Inflammatory macrophage treated with lipopolysaccharide for 4 hours (primary cell): ENCODE measurements around the gene KCNK2.

Experiments used
- DNase-seq: peaks from one replicate; pipeline ENCODE4 v3.0.0-alpha.2; 2020

KCNK2 gene, protein sequence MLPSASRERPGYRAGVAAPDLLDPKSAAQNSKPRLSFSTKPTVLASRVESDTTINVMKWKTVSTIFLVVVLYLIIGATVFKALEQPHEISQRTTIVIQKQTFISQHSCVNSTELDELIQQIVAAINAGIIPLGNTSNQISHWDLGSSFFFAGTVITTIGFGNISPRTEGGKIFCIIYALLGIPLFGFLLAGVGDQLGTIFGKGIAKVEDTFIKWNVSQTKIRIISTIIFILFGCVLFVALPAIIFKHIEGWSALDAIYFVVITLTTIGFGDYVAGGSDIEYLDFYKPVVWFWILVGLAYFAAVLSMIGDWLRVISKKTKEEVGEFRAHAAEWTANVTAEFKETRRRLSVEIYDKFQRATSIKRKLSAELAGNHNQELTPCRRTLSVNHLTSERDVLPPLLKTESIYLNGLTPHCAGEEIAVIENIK

GRCh38 chr1:215082532-215083382 lies at the start of gene KCNK2:
Gene KCNK2, plus strand, starts transcription at chr1:215082737. Its CDS starts 649 bp downstream, at chr1:215083386.
- no peak for DNase-seq

DNA sequence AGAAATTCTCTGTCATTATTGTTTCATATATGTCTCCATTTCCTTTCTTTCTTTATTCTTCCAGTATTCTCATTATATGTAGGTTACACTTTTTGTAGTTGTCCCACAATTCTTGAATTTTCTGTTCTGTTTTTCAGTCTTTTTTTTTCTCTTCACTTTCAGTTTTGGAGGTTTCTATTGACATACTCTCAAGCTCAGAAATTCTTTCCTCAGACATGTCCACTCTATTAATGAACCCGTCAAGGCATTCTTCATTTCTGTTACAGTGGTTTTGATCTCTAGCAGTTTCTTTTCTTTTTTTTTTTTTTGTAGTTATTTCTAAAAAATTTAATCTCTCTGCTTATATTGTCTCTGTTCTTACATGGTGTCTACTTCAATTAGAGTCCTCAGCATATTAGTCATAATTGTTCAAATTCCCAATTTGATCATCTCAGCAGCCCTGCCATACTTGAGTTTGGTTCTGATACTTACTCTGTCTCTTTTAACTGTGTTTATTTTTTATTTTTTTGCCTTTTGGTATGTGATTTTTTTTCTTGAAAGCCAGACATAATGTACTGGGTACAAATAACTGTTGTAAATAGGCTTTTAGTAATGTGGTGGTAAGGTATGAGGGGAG lies 49.5 kb upstream of the KCNK2 start:
- no peak for DNase-seq

- DNase-seq, result no peak
Measured at GRCh38 chr1:215040190-215040589, 42.3 kb upstream of the KCNK2 start.

- no peak for DNase-seq
Measured at GRCh38 chr1:215043401-215043800, 39.1 kb upstream of the KCNK2 start.

DNA sequence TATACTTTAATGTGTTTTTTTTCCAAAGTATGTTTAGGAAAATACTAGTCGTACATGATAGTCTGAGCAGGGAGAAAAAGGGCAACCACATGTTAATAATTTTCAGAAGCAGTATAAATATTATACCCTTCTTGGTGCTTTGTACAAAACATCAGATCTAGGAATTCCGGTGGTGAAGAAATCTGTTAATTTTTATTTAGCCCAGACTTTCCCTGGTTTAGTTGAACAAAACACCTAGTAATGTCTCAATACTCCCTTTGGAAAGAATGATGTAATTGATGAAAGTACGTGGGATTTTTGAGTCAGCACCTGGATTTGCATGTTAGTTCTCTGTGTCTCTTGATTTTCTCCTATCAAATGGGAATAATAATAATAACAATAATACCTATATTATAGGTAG lies 38.4 kb upstream of the KCNK2 start:
- DNase-seq, result no peak

DNA sequence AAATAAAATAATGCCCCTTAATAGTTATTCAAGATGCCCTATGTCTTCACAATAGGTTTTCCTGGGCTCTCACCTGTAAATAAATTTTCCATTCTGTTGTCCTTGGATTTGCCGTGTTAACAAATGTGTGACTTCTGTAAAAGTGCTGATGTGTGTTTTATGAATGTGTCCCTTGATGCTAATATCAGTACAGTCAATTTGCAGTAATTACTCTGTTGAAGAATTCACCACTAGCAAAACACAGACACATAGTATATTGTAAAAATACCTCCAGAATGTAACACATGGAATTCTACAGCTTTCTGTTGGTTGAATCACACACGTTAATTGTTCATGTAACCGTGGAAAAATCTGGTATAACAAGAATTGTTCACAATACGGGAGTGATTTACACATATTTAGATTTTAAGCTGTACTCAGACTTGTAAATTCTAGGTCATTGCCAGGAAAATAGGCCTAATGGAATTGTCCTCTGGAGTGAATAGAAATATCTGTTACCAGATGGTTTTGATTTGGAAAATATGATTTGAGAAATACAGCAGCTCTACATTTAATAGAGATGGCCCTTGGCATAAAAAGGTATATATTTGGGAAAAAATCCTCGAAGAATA lies 36.7 kb upstream of the KCNK2 start:
- DNase-seq, result no peak

DNA sequence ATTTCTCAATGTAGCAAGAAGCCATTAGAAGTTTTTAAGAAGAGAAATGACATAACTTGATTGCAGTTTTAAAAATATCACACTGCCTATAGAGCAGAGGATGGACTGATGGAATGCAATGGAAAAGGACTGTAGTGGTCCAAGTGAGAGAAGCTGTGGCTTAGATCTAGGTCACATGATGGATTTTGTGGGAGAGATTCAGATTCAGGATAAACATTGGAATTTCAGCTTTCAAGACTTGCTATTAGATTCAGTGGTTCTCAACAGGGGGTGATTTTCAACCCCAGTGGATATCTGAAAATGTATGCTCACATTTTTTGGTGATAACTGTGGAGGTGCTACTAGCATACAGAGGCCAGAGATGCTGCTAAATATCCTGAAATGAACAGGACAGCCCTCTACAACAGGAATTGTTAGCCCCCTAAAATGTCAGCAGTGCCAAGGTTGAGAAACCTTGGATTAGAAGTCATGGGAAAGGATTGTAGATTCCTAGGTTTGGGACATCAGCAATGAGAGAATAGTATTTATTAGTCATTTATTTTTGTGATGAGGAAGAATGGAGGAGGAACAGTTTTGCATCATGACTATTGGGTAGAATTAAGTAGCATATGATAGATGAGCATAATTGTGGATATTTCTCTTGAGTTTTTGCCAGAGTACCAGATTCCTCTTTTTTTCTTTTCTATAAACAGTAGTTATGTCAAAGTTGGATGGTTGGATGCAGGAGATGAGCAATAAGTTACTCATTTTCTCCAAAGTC lies 30.1 kb upstream of the KCNK2 start:
- no peak for DNase-seq

DNA sequence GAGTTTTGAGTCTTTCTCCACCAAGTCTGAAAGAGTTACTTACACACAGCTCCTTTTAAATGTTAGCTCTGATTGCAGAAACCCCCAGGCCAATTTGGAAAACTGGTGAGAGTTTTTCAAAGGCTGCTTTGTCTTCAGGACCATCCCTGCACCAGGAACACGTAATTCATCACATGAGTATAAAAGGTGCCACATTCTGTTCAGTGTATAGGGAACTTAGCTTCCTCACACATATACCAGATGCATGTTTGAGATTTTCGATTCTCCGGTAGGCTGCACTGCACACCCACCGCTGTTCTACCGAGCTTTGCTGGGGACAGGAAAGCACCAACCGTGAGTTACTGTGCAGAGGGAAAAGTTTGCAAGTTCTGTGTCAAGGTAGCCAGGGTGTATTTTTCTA lies 28.3 kb upstream of the KCNK2 start:
- no peak for DNase-seq

DNA sequence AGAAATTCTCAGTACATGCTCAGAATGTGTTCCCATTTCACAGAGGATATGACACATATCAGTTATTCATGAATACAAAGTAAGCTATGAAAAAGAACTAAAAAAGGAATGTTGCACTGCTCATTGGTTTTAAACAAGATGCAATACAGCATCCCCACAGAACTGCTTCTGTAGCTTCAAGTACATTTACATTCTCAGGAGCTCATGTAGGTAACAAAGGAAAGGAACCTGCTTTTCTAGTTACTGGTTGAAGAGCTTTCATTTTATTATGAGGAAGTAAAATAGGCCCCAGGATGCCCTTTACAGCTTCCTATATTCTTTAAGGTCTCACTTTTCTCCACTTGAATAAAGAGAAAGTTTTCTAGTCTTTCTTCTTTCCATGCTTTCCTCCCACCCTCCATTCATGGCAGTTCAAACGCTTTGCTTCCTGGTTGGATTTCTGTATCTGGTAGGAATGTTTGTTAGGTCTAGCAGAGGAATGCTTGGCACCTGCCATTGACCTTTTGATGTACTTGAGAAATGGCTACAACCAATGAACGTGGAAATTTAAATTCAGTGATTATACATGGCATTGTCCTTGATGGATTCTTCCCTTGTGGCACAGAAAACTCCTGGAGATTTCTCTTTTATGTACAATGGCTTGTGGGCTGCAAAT lies 27.1 kb upstream of the KCNK2 start:
- DNase-seq, result no peak

DNA sequence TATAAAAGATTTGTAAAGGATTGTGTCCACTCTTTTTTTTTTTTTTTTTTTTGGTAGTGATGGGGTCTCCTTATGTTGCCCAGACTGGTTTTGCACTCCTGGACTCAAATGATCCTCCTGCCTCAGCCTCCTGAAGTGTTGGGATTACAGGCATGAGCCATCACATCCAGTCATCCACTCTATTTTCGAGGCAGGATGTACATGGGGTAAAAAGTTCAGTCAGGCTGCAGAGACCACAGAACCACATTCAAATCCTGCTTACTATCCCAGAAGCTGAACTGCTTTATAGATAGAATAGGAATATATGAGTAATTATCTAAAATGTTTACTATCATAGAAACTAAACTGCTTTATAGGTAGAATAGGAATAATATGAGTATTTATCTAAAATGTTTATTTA lies 26.0 kb upstream of the KCNK2 start:
- no peak for DNase-seq

- DNase-seq, result no peak
Measured at GRCh38 chr1:215059947-215060346, 22.6 kb upstream of the KCNK2 start.

DNA sequence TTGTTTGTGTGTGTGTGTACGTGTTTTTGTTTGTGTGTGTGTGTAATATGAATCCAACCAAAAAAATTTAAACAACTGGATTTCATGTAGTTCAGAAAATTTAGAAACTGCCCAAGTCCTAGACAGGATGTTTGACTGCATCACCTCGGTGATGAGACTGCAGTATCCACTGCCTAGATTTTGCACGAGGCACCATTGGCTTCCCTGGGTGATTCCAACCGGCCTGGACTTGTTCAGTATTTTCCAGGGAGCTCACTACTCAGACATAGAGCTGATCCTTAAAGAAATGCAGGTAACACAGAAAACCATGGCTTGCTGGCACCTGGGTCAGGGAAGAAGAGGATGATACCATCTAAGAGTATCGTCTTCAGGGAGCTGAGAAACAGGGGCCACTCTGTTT lies 18.2 kb upstream of the KCNK2 start:
- DNase-seq, result no peak

GRCh38 chr1:215071078-215071477 lies 11.5 kb upstream of the KCNK2 start:
- no peak for DNase-seq

- no peak for DNase-seq
Measured at GRCh38 chr1:215076322-215076721, 6.2 kb upstream of the KCNK2 start.

DNA sequence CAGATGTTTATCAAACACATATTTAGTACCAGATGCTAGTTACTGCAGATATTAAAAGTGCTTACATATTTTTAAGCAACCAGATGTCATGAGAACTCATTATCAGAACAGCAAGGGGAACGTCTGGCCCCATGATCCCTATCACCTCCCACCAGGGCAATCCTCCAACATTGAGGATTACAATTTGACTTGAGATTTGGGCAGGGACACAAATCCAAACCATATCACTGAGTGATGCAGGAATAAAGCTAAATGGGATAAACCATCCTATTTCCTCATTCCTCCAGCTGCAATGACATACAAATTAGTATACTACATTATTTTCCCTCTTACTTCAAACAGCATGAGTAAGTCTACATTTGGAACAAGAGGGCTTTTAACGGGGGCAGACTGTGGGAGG lies 3.1 kb upstream of the KCNK2 start:
- no peak for DNase-seq

DNA sequence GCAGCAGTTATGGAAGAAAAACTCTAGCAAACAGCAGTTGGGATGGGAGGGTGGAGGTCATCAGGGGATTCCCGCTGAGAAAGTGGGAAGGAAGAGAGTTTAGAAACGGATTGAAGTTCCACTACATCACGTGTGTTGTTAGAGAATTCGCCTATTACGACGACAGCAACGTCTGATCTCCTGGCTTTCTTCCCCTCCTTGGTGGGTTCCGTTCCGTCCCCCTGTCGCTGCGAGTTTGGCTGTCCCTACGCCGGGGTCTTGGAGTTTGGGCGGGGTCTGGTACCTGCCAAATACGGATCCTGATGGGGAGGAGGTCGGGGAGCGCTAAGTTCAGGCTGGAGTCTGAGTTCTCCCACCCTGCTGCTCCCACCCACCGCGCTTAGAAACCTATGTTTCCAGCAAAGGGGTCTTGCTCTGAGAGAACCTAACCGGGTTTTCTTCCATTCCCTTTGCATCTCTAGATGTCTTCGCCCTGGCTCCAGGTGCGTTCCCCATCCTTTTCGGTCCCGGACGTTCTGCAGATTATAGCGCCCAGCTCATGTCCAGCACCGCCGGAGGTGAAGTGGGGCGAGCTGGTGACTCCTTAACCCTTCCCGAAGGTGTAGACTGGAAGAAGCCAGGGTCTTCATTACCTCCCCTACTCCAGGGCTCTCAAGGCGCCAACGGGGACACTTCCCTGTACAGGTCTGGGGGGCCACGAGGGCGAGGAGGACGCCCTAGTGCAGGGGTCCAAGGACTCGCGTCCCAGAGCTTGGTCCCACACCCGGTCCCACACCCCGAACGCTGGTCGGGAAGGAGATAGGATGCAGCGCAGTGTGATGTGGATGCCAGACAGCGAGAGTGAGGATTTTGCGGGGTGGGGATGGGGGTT lies 641 bp upstream of the KCNK2 start:
- no peak for DNase-seq

DNA sequence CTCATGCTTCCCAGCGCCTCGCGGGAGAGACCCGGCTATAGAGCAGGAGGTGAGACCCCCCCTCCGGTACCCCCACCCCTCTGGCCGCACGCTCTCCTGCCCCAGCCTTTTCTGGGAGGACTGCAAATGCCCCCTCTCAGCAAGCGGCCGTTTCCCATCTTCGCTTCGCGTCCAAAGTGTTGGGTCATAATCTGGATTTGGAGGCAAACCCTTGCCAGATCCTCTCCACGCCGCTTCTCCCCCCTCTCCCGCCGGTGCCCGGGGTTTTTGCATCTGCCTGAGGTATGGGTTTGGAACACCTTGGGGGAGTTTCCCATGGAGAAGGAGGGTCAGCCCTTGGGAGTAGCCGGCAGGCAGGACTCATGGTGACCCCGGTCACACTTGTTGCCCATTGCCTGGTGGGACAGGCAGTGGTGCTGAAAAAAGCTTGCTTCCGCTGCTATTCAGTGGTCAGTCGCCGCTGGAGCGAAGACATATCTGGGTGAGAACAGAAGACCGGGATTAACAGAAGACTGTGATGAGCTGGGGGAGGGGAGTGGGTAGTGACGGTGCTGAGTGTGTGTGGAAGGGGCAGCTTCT lies 935 bp downstream of the KCNK2 start:
- no peak for DNase-seq

DNA sequence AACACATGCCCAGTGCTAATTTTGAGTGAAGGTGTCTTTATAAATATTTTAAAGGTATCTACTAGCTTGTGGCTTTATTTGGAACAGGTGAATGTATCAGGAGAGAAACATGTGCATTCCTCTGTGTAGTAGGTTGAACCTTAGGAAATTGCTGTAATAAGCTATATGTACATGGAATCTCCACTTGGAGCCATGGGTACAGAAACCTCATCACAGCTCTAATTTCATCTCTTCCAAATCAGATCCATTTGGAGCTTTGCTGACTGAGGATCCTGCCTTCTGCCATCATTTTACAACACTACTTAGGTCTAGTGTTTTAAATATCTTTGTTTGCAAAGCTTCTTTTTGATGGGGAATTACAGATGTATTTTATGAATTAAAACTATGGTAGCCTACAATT lies 2.1 kb downstream of the KCNK2 start:
- DNase-seq, result no peak

DNA sequence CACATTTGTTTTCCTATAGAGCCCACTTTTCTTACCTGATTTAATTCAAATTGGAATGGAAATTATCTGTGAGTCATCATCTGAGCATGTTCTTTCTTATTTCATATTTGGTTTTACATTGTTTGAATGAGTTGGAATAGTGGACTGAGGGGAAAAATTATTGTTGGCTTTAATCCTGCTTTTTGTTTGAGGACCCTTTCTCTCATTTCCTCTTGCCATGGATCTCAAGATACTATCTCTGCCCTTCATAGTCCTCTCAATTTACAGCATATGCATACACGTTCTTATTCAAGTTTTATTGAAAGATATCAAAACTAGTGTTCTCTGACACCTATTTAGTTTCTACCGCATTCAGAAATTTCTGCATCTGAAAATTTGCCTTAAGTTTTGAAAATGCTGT lies 5.1 kb downstream of the KCNK2 start:
- DNase-seq, result no peak

DNA sequence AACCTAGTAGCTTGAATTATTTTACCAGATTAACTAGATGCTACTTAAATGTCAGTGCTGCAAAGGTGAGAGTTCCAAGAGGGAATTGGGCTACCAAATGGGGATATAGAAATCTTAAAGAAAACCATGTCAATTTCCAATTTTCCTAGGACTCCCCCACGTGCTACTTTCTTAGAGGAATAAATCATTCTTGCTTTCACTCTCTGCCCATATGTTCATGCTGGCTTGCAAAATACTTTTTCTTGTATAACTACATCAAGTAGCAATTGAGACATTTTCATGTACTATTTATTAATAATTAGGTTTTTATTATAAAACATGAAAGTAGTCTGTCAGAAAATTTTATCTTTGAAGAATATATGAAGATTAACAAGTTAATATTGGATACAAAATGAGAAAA lies 11.8 kb downstream of the KCNK2 start:
- no peak for DNase-seq

DNA sequence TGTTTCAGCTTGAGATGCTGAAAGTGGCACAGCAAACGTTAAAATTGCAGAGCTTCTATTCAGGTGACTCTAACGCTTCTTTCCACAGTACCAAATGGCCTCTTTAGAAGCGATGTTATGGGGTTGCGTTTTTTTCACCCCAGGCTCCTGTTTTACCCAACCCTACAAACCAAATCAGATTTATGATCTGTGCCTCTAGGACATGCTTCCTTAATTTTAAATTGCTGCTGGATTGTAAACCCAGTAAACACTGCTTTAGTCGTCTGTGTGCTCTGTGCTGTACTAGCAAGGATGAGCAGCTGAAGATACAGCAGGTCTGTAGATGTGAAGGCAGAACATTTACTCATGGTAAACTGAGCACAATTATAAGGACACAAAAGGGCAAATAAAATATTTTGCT lies 13.0 kb downstream of the KCNK2 start:
- DNase-seq, result no peak
